ENCODE measurements around the gene PSTPIP2.
"Not testable (repeated sequence)": the region's sequence is repeated elsewhere in the genome, so short reads cannot be mapped to it uniquely, and the experiment has no call there.

Gene PSTPIP2

DNA sequence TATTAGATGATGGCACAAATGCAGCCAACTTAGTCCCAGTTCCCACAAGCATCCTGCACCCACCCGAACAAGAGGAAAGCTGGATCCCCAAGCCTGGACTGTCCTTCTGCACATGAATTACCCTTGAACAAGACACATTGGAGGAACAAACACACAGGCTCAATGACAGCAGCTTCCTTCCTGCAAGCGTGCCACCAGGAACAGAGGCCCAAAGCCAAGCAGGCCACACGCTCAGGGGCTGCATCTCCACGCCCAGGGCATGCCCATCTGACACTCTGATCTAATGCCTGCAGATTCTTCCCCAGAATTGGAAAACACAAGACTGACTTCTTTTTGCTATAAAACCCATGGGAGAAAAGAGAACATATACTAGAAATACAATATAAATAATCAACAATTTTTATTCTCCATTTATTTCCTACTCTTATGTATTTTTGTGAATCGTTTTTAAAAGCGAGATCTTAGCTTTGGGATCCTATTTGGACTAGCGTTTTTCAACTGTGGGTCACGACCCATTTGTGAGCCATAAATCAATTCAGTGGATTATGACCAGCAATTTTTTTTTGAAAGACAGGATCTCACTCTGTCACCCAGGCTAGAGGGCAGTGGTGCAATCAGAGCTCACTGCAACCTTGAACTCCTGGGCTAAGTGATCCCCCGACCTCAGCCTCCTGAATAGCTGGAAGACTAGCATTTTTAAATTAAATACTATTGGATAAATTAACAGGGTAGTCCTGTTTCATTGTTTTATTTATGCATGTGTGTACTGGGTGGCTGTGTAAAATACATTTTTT, 34.4 kb downstream of the PSTPIP2 start:
- DNase-seq (ENCODE audit: low spot score), result no peak

DNA sequence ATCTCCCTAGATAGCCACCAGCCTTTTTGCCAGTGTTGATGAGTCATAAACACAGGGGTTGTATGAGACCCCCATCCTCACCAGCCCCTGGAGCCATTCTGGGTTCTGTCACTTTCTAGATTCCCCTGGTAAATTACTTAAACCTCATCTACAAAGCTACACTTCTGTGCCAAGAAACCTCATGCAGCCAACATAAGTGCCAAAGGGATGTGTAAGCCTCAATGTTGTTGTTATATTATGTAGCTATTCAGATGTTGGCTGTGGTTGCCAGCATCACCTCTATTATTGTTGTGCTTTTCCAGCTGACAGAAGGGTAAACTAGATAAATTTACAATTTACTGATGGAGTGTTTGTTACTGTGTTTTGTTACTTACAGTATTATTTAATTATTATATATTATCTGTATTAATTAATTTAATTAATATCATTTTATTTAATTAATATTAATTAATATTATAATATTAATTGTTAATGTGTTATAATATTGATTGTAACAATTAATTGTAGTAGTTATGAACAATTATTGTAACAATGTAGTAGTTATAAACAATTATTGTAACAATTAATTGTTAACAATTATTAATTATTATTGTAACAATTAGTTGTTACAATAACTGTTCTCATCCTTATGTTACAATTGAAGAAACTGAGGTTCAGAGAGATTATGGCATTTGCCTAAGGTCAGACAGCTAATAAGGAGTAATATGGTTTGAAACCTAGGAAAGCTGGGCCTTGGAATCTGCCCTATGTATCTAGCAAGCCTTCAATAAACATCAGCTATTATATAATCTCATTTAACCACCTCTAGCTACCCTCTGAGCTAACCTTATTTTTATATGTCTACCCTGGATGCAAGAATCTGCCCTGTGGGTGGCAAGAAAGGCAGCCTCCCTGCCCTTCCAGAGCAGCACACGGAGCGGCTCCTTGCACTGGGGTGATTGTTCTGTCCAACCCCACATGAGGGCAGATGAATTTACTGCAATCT, 36.1 kb downstream of the PSTPIP2 start:
- DNase-seq (ENCODE audit: low spot score), result no peak

DNA sequence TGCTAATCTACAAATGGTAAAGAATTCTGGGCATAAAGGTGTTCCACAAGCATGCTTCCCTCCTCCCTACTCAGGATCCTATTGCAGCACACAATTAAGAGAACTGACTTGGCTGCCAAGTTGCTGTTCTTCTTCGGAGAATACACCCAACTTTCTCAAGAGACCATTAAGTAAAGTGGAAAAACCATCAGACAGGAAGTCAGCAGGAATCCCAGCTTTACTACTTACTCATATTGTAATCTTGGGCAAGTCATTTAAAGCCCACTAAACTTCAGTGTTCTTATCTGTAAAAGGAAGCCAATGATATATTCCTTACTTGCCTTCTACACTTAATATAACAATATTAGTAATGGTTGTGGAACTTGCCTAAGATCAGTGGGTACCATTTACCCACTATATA, 37.8 kb downstream of the PSTPIP2 start:
- no peak for DNase-seq (ENCODE audit: low spot score)

DNA sequence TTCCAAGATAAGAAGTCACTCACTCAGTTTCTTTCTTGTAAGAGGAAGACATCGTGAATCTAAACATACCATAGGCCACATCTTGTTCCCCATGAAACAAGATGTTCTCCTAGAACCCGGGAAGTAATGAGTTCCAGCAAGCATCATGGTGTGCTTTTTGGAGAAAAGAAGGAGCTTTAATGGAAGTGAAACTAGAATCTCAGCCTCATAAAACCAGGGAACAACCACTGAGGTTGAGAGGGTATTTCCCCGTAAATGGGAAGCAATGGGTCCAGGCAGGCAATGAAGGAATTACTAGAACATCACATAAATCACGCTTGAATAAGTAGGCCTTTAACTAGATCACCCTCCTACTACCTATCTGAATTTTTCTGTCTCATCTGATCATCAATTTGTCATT, 40.3 kb downstream of the PSTPIP2 start:
- DNase-seq (ENCODE audit: low spot score), result no peak

DNA sequence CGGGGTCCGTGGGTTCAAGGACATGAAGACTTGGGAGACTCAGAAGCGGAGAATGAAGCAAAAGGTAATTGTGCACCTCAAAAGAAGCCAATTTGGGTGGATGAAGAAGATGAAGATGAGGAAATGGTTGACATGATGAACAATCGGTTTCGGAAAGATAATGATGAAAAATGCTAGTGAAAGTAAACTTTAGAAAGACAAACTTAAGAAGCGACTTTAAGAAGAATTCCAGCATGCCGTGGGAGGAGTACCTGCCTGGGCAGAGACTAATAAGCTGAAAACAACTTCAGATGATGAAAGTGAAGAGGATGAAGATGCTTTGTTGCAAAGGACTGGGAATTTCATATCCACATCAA, 43.5 kb downstream of the PSTPIP2 start:
- no peak for DNase-seq (ENCODE audit: low spot score)

DNA sequence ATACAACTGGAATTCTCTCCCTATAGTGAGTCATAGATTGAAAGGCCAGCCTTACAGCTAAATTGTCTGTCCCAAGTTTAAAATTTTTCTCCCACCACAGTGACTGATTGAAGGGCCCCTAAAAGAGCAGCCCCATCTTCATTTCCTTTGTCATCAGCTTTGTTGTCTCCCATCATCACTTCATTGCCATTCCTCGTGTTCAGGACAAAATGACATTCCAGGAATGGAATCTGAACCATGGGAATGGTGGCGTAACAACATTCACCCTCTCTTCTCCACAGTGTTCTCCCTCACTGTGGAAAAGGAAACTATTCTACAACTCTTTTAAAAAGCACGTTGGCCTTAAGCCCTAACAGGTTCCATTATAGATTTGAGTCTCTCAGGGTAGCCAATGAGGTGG, 52.1 kb downstream of the PSTPIP2 start:
- DNase-seq (ENCODE audit: low spot score), result no peak

DNA sequence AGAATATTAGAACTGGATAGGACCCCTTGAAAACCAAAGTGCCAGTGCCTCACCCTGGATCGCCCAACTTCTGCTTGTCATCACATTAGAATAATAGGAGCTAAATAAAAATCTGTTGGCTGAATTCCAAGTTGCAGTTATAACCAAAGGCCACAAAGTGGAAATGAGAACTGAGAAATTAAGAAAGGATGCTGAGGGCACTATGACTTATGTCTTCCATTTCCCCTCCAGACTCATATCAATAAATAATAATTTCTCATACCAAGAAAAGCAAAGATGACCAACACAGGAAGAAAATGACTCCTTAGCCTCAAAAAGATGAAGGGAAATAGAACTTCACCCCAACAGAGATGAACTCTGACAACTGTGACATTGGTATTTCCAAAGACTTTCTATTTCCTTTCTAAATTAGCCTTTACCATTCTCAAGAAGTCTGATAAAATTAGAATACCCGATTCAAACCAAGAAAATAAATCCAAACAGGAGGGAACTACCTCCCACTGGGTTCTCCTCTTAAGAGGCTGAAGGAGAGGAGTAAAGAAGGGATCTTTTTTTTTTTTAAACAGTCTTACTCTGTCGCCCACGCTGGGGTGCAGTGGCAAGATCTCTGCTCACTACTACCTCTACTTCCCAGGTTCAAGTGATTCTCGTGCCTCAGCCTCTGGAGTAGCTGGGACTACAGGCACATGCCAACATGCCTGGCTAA, 58.4 kb downstream of the PSTPIP2 start:
- DNase-seq (ENCODE audit: low spot score), result no peak

DNA sequence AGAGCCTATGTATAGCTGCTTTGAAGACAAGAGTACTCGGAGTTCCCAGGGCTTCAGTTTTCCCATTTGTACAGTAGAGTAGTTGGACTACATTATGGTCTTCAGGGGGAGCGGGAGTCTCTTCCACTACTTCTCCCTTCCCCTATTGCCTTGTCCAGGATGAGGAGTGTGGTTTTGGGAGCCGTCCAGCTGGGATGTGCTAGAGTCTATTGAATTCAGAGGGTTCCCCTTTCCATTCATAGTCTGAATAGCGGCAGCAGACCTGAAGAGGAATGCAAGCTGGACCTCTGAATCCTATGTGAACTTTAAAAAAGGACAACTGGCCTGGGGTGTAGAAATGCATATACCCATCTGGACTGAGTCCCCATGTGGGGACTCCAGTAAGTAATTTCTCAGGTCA, 61.4 kb downstream of the PSTPIP2 start:
- no peak for DNase-seq (ENCODE audit: low spot score)

DNA sequence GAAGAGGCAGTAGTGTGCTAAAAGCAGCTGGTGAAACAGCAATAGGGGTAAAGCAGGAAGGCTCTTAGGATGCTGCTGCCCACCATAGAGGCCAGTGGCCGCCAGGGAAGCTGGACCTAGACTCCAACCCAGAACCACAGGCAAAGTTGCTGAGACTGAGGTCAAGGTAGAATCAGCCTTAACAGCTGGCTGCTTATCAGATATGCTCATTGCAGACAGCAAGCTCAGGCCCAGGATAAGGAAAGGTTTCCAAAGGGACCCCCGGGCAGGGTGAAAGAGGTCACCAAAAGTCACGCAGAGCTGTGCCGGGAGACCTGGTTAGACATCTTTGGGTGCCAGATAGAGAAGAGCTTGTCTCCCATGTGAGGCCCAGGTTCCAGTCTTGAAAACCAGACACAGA, 62.0 kb downstream of the PSTPIP2 start:
- DNase-seq (ENCODE audit: low spot score), result no peak

DNA sequence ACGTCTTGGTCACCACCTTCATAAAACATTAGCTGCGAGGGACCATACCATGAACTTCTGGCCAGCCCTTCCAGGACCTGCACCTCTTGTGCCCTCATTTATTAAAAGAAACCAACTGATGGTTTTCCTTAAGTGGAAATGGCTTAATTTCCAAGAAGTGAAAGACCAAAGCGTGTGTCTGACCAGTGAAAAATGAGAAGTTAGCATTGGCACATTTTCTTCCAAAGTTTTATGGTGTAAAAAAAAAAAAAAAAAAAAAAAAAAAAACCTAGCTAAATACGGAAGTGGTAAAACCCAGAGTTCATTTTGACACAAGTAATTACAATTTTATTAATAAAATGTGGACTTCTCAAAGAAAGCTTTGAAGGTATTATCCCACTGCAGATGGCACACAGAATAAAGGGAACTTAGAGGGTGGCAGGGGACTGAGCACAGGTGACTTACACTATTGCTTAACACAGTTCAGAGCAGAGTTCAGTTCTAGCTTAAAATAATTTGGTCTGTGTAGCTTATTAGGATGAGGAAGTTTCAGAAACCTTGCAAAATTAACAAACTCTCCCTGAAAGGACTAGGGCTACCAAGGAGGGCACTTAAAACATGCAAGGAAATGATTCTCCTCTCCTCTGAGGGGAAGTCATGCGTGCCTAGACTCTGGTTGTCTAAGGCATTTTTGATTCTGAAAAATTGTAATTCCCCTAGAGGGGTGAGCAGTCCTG, 62.8 kb downstream of the PSTPIP2 start:
- no peak for DNase-seq (ENCODE audit: low spot score)

DNA sequence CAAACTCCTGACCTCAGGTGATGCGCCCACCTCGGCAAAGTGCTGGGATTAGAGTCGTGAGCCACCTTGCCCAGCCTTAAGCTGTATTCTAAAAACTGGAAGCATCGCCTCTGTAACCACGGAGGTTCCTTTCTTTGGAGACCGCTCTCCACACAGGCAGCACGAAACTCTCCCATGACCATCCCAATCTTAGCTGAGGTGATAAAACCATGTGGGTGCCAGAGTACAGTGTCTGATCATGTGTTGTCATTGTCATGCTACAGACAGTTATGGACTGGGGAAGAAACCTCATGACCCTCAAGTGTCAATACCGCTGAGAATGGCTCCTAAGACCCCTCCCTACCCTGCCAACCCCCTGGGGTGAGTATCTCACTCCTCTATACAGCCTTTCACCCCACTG, 63.5 kb downstream of the PSTPIP2 start:
- no peak for DNase-seq (ENCODE audit: low spot score)

DNA sequence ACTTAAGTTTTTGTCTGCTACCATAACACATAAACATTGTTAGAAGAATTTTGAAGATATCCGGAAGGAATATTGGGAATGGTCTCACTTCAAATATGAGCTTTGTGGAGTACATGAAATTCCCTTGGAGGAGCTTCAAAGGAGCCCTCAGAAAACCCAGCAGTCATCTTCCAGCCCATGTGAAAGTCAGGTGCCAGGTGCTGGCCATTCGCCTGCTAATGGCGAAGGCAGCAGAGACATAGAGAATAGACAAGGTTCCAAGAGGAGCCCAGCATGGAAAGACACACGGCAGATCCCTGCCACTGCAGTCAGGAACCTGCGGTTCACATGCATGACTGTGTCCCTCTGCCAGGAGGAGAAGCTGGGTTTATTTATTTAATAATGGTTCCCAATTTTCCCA, 64.9 kb downstream of the PSTPIP2 start:
- DNase-seq (ENCODE audit: low spot score), result no peak

DNA sequence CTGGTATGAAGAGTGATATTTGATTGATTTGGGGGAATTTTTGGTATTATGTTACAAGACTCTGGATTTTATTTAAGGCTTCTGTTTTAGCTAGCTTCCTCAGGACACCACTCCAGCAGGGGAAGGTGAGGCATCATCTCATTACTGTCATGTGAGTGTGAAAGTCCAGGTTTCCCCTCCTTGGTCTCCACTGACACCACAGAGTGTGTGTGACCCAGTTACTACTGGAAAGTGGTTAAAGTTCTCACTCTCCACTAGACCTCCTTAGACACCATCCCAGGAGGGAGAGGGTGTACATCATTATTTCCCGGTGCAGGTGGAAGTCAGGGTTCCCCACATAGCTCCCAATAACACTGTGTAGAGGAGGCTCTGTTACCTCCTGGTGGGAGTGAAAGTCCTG, 69.1 kb downstream of the PSTPIP2 start:
- DNase-seq (ENCODE audit: low spot score), result no peak

DNA sequence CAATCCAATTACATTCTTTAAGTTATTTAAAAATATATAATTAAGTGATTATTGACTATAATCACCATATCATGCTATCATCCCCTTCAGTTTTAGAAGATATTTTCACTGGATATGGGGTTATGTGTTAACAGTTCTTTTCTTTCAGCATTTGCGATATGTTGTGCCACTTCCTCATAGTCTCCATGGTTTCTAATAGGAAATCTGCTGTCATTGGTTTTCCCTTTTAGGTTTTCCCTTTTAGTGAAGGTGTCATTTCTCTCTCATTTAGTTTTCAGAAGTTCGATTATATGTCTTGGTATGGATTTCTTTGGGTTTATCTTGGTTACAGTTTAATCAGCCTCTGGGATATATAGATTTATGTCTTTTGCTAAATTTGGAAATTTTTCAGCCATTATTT, 70.2 kb downstream of the PSTPIP2 start:
- DNase-seq (ENCODE audit: low spot score), result no peak

DNA sequence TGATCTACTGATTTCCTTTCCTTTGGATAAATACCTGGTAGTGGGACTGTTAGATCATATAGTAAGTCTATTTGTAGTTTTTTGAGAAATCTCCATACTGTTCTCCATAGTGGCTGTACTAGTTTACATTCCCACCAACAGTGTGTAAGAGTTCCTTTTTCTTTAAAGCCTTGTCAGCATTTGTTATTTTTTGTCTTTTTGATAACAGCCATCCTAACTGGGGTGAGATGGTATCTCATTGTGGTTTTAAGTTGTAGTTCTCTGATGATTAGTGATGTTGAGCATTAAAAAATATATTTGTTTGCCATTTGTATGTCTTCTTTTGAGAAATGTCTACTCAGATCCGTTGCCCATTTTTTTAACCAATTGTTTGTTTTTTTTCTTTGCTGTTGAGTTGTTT, 71.0 kb downstream of the PSTPIP2 start:
- DNase-seq (ENCODE audit: low spot score), result no peak

DNA sequence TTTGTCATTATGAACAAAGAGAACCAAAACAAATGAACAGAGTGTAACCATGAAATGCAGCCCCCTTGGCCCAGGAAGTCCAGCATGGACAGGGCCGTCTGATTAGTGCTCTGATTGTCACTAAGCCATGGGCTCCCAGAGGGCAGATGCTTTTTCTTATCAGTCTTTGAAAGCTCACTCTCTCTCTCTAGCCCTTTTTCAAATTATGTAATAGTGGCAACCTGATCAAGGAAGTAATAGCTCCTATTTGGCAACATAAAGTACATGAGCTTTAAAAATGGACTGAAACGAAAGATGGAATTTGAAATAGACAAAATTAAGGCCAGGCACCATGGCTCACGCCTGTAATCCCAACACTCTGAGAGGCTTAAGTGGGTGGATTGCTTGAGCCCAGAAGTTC, 72.5 kb downstream of the PSTPIP2 start:
- DNase-seq (ENCODE audit: low spot score), result no peak

DNA sequence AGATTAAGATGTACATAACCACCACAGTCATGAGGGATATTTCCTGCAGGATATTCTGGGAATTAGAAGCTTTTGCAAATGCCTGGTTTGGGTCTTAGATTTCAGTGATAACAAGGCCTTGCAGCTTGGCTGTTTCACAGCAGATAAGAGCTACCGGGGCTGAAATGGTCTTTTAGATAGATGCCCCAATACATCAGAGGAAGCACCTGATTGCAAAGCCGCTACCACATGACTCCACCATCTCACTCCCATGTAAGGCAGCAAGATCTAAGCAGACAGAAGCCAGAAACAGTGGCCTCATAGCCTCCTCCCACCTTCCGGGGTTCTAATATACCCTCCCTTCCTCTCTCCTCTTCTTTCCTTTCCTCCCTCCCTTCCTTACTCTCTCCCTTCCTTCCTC, 73.8 kb downstream of the PSTPIP2 start:
- no peak for DNase-seq (ENCODE audit: low spot score)

DNA sequence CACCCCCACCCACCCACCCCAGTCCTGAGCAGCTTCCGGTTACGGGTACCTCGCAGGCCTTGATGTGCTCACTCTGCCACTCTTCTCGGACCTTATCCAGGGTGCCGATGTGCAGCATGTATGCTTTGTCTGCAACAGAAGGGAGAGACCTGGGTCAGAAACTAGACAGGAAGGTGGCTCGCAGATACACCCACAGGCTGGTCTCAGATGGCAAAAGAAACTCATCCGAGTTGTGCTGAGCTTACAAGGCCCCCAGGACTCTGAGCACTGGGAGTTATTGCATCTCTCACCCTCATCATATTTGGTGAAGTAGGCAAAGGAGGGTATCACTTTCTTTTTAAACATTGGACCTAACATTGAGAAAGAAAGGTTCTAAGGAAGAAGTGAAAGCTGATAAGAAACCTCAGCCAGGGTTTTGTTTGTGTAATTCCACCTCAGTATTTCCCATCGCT, 74.3 kb downstream of the PSTPIP2 start:
- DNase-seq (ENCODE audit: low spot score), result no peak

DNA sequence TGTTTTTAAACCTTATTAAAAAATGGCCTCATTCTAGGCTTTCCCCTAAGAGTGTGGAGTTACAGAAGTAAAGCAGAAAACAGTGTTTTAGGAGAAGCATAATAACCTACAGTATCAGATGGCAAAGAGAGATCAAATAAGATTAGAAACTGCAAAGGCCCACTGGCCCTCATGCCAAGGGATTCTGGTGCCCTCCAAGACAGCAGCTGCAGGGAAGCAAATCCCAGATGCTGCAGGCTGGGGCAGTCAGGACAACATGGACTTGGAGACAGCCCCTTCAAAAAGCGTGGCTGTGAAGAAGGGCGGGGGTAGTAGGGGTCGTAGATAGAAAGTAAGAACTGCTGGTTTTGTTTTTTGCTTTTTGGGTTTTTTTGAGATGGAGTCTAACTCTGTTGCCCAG, 76.6 kb downstream of the PSTPIP2 start:
- no peak for DNase-seq (ENCODE audit: low spot score)

DNA sequence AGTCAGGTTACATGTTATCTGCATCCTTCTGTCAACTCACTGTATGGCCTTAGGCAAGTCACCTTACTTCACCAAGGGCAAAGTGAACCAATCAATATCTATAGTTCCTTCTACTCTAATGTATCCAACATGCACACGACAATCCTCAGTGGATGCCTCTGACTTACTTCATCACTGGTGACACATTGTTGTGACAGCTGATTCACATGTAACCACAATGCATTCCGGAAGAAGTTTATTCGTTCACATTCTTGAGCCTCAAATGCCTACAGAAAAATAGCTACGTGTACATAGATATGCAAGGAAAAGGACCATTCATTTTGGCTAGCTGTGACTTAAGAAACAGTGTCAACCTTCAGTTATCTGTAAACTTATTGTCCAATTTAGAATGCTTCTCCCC, 78.6 kb downstream of the PSTPIP2 start:
- DNase-seq (ENCODE audit: low spot score), result no peak

DNA sequence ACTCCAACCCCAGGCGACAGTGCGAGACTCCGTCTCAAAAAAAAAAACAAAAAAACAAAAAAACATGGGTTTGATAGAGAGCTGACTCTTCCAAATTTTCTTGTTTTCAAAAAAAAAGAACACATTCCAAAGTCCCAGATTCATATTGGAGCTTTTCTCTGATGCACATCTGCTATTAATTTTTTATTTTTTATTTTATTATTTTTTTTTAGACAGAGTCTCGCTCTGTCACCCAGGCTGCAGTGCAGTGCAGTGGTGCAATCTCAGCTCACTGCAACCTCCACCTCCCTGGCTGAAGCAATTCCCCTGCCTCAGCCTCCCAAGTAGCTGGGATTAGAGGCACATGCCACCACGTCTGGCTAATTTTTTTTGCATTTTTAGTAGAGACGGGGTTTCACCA, 79.5 kb downstream of the PSTPIP2 start:
- DNase-seq (ENCODE audit: low spot score), result not testable (repeated sequence)

DNA sequence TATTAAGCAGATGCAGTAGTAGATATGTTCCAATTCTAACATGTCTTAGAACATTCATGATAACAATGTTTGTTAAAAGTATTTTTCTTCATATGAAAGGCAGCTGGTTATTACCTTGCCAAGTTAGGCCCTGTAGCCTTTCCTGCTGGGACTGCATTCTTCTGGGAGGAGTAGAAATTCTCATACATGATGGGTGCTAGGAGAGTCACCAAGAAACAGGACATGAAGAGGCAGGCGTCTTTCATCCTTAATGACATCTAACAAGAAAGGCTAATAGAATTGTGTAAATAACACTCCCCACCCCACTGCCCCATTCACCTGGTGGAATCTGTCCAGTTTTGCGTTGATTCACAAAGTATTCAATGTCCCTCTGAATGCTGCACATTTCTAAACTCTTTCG, 80.3 kb downstream of the PSTPIP2 start:
- DNase-seq (ENCODE audit: low spot score), result no peak

All from HuH-7 (cell line).